ENCODE measurements around the gene RAP1B. TPM values are rescaled to one million over a fixed set of nuclear protein-coding genes. Genes with fewer than 3 reads are reported as not detected.

RAP1B gene
- total and polyA plus RNA-seq, 4 donors, result 113 to 173 (median 165) TPM

DNA sequence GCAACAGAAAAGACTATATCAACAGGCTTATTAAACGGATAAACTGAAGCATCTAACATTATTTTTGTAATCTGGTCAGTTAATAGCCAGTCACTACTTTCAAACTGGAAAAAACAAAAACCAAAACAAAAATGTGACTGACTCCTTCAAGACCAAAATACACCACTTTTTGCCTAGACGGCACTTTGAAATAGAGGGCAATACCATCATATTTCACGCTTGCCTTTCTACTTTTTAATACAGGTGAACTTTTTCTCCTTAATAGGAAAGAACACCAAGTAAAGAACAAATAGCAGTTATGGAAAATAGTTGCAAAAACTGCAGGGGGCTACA is 75.5 kb downstream of the RAP1B start:
- Histone ChIP-seq H3K9me3 (ENCODE audit: control insufficient read depth, low read length) (no peaks in the 10 kb centered on the region), H3K27ac (ENCODE audit: low read depth in 1 of 2, low read length in 2 of 2) (peak overlapping the region; percentile 1 to 52), H3K36me3 (ENCODE audit: control insufficient read depth in 1 of 2, insufficient read depth in 2 of 2, low read length in 1 of 2) (no peaks in the 10 kb centered on the region), H3K4me3 (ENCODE audit: low read length in 2 of 2) (peak overlapping the region in 1 of 2 donors; percentile 41), H3K4me1 (ENCODE audit: control insufficient read depth in 1 of 2, insufficient read depth in 2 of 2, low read length in 2 of 2) (no peaks in the 10 kb centered on the region), H3K27me3 (ENCODE audit: control insufficient read depth in 1 of 2, insufficient read depth in 2 of 2, low read length in 1 of 2) (no peaks in the 10 kb centered on the region)
- ATAC-seq (ENCODE audit: low FRiP score) (no peak), DNase-seq (no peak)
- intact Hi-C loops (cut with DNase I), result loop anchor here (2.0 to 5.0 kb wide), 3 partner anchors 75 to 329 kb away; partner anchors contain the start of gene RAP1B (in 1 of the 2)
- WGBS, 2 donors, result 44 to 51% methylated on average over 3 of the region's 3 CpGs

- WGBS, 2 donors, result 0% methylated on average over 44 of the region's 44 CpGs
- intact Hi-C loops (cut with DNase I), result loop anchor here (2.0 to 5.0 kb wide), 3 partner anchors 76 to 330 kb away; partner anchors contain the start of gene RAP1B (in 1 of the 2)
- Histone ChIP-seq H3K9me3 (ENCODE audit: control insufficient read depth, low read length) (no peaks in the 10 kb centered on the region), H3K36me3 (ENCODE audit: control insufficient read depth in 1 of 2, insufficient read depth in 2 of 2, low read length in 1 of 2) (no peaks in the 10 kb centered on the region), H3K4me1 (ENCODE audit: control insufficient read depth in 1 of 2, insufficient read depth in 2 of 2, low read length in 2 of 2) (no peaks in the 10 kb centered on the region), H3K4me3 (ENCODE audit: low read length in 2 of 2) (peak within 1 kb of the TSS; percentile 41 to 60), H3K27me3 (ENCODE audit: control insufficient read depth in 1 of 2, insufficient read depth in 2 of 2, low read length in 1 of 2) (no peaks in the 10 kb centered on the region), H3K27ac (ENCODE audit: low read depth in 1 of 2, low read length in 2 of 2) (peak within 1 kb of the TSS; percentile 1 to 52)
- DNase-seq (peak; percentile 99 to 100), ATAC-seq (ENCODE audit: low FRiP score) (peak; percentile 98)
These were observed 76.2 kb downstream of the RAP1B start, which contains the start of gene NUP107 for GRCh38 chr12:68686595-68687521. TSS of gene NUP107 (plus strand) at chr12:68686978. CDS start at chr12:68687066, 88 bp downstream.

DNA sequence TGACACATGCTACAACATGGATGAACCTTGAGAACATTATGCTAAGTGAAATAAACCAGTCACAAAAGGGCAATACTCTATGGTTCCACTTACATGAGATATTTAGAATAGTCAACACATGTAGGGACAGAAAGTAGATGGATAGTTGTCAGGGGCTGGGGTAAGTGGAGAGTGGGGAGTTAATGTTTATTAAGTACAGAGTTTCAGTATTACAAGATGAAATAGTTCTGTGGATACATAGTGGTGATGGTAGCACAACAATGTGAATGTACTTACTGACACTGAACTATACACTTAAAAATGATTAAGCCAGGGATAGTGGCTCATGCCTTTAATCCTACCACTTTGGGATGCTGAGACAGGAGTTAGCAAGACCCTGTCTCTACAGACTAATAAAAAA is 84.8 kb downstream of the RAP1B start:
- no peak overlapping the region for H3K4me3 ChIP-seq (ENCODE audit: low read length in 2 of 2)
- no peaks in the 10 kb centered on the region for H3K4me1 ChIP-seq (ENCODE audit: control insufficient read depth in 1 of 2, insufficient read depth in 2 of 2, low read length in 2 of 2)
- ATAC-seq (ENCODE audit: low FRiP score) (no peak), DNase-seq (no peak)
- H3K27ac ChIP-seq (ENCODE audit: low read depth in 1 of 2, low read length in 2 of 2), result no peak overlapping the region
- intact Hi-C loops (cut with DNase I), result no loop called here
- H3K36me3 ChIP-seq (ENCODE audit: control insufficient read depth in 1 of 2, insufficient read depth in 2 of 2, low read length in 1 of 2), result peaks cover 0 to 10% of the 10 kb centered on the region in 2 donors
- H3K27me3 ChIP-seq (ENCODE audit: control insufficient read depth in 1 of 2, insufficient read depth in 2 of 2, low read length in 1 of 2), result no peaks in the 10 kb centered on the region
- H3K9me3 ChIP-seq (ENCODE audit: control insufficient read depth, low read length), result no peaks in the 10 kb centered on the region

DNA sequence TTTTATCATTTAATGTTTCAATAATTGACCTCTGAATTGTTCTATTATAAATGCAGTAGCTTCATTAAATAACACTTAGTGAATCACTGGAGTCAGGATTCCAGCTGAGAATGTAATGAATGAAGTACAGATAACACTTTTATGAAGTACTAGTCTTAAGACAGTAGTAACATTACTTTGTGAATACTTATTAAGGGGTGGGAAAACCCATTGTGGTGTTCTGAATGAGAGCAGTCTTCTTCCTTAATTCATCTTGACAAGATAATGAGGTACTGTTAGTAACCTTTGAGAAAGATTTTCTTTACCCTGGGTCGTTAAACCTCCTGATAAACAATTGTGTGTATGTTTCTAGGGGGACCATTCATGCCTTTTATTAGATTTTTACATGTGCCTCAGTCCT is 88.8 kb downstream of the RAP1B start:
- no peak overlapping the region for H3K27ac ChIP-seq (ENCODE audit: low read depth in 1 of 2, low read length in 2 of 2)
- WGBS, 2 donors, result 64 to 92% methylated on average over 1 of the region's 1 CpG
- H3K9me3 ChIP-seq (ENCODE audit: control insufficient read depth, low read length), result no peaks in the 10 kb centered on the region
- no peak for ATAC-seq (ENCODE audit: low FRiP score)
- H3K36me3 ChIP-seq (ENCODE audit: control insufficient read depth in 1 of 2, insufficient read depth in 2 of 2, low read length in 1 of 2), result peaks cover 0 to 8% of the 10 kb centered on the region in 2 donors
- intact Hi-C loops (cut with DNase I), result no loop called here
- H3K27me3 ChIP-seq (ENCODE audit: control insufficient read depth in 1 of 2, insufficient read depth in 2 of 2, low read length in 1 of 2), result no peaks in the 10 kb centered on the region
- H3K4me1 ChIP-seq (ENCODE audit: control insufficient read depth in 1 of 2, insufficient read depth in 2 of 2, low read length in 2 of 2), result no peaks in the 10 kb centered on the region
- no peak for DNase-seq
- no peak overlapping the region for H3K4me3 ChIP-seq (ENCODE audit: low read length in 2 of 2)

Other genes starting within 250 kb of the RAP1B start
- 10 to 100 TPM; 36.0 to 53.4 TPM for gene NUP107, start 76.1 kb downstream of the RAP1B start, total RNA-seq
- 10 to 100 TPM in 1 of 2 donors, 1 to 10 TPM in 1; 5.3 to 19.5 TPM for gene NUP107, start 76.1 kb downstream of the RAP1B start, polyA plus RNA-seq
- gene SLC35E3, start 135.3 kb downstream of the RAP1B start, total RNA-seq, result 10 to 100 TPM in 1 of 2 donors, 1 to 10 TPM in 1; 8.0 to 14.3 TPM
- 1 to 10 TPM; 1.1 to 7.5 TPM for gene SLC35E3, start 135.3 kb downstream of the RAP1B start, polyA plus RNA-seq
- gene MDM2, start 197.3 kb downstream of the RAP1B start, total RNA-seq, result 100 to 1,000 TPM; 100 to 121 TPM
- 10 to 100 TPM; 21.4 to 41.5 TPM for gene MDM2, start 197.3 kb downstream of the RAP1B start, polyA plus RNA-seq

Data from aorta (tissue), 5 donors.